MG63 (cell line): ENCODE data around the gene ASCC3. TPM values are rescaled to one million over a fixed set of nuclear protein-coding genes. Genes with fewer than 3 reads are reported as not detected.

Experiments
- DNase-seq: peaks from one replicate; pipeline ENCODE4 v3.0.0-alpha.2; 2020
- H3K27me3 ChIP-seq: fragments of 250-450 bp; sonication (Bioruptor Pico); 2 replicates; pipeline ENCODE4 v1.5.1; 2020; ENCODE audit warnings: mild to moderate bottlenecking, moderate library complexity
- H3K36me3 ChIP-seq: fragments of 250-450 bp; sonication (Bioruptor Pico); 2 replicates; pipeline ENCODE4 v1.5.1; 2020; ENCODE audit warnings: mild to moderate bottlenecking, moderate library complexity
- H3K4me3 ChIP-seq: fragments of 250-450 bp; sonication (Bioruptor Pico); 2 replicates; pipeline ENCODE4 v1.5.1; 2020; ENCODE audit warnings: mild to moderate bottlenecking, moderate library complexity
- H3K9me3 ChIP-seq: fragments of 250-450 bp; sonication (Bioruptor Pico); 2 replicates; pipeline ENCODE4 v1.5.1; 2020; ENCODE audit warnings: mild to moderate bottlenecking, moderate library complexity
- total RNA-seq: library from RNA; depleted of rRNA; stranded (reverse); fragments of >200 nt; shearing (Covaris generic); gene quantifications from 2 replicates; pipeline ENCODE4 v1.2.3, GENCODE V29; 2014; ENCODE audit warnings: low replicate concordance

Gene ASCC3
- total RNA-seq, 1 experiment from 2014 or later, result 19.0 TPM

- Histone ChIP-seq H3K27me3 (no peaks in the 10 kb centered on the region), H3K4me3 (no peak overlapping the region), H3K9me3 (no peaks in the 10 kb centered on the region), H3K36me3 (no peaks in the 10 kb centered on the region)
- no peak for DNase-seq
These were observed 326.9 kb downstream of the ASCC3 start for GRCh38 chr6:100554228-100554627.

- H3K36me3 ChIP-seq, result no peaks in the 10 kb centered on the region
- H3K27me3 ChIP-seq, result no peaks in the 10 kb centered on the region
- DNase-seq, result no peak
- H3K9me3 ChIP-seq, result no peaks in the 10 kb centered on the region
- H3K4me3 ChIP-seq, result no peak overlapping the region
These were observed 327.9 kb downstream of the ASCC3 start for GRCh38 chr6:100553243-100553642.

DNA sequence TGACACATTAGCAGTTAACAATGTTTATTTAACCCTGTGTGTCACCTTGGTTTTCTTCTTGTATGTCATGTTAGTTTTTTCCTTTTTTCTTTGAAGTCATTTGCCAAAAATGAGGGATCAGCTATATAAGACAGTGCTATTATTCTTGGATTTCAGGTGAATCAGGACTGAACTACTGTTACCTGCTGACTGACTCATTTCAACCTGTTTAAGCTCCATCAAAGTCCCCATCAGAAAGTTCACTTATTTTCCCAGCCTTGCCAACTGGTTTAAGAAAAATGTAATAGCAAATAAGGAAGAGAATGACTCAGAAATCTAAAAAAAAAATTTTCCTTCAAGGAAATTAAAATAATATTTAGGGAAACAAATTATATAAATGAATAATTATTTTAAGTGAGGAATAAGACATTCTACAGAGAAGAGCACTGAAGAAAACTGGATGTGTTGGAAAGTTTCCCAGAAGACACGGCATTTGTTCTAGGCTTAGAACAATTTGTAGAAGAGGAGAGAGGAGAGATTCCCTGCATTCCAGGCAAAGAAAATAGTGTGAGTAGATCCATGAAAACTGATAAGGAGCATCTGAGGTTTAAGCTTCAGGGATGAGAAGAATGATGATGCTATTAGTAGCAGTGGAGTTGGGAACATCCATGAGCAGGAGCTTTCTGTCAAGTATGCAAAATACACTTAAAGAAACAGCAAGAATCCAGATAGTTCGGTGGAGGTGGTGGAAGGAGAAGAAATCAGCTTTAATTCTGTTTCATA is 331.5 kb downstream of the ASCC3 start:
- Histone ChIP-seq H3K27me3 (no peaks in the 10 kb centered on the region), H3K4me3 (no peak overlapping the region), H3K9me3 (no peaks in the 10 kb centered on the region), H3K36me3 (no peaks in the 10 kb centered on the region)
- no peak for DNase-seq

DNA sequence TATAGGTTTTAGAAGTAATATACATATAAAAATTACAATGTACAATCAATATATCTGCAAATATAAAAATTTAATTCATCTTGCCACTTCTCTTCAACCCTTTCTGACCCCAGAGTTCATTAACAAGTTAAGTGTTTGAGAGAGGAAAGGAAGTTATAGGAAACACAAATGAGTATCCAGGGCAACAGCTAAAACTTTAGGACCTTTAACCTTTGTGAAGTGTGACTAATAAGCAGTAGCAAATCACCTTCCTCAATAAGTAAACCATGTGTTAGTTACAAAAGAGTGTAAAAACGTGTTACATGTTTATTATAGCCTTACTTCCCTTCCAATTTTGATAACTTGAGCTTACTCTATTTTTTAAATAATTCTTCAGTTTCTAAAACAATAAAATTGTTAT is 343.0 kb downstream of the ASCC3 start:
- peaks cover 11% of the 10 kb centered on the region for H3K36me3 ChIP-seq

DNA sequence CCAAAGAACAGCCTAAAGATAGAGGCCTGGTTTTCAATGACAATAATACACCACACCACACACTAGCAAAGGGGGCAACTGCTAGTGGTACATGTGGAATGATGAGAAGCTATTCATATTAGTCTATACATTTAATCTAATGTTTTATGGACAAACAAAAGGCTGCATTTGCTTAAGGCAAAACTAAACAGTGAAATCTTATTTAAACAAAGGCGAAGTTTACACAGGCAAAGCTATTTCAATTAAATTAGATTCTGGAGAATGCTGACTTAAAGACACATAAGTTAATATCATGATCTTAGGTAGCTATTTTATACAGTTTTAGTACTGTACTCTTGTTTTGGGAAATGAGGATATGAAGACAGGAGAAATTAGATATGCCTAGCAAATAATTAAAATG is 362.5 kb downstream of the ASCC3 start:
- Histone ChIP-seq H3K9me3 (no peaks in the 10 kb centered on the region), H3K4me3 (no peak overlapping the region), H3K36me3 (peaks cover 2% of the 10 kb centered on the region), H3K27me3 (no peaks in the 10 kb centered on the region)
- no peak for DNase-seq

More for the DNA sequence above, 343.0 kb downstream of the ASCC3 start:
- H3K4me3 ChIP-seq, result no peak overlapping the region
- DNase-seq, result no peak
- H3K27me3 ChIP-seq, result no peaks in the 10 kb centered on the region
- no peaks in the 10 kb centered on the region for H3K9me3 ChIP-seq

- H3K4me3 ChIP-seq, result no peak overlapping the region
- H3K36me3 ChIP-seq, result peaks cover 3% of the 10 kb centered on the region
- no peaks in the 10 kb centered on the region for H3K9me3 ChIP-seq
- H3K27me3 ChIP-seq, result no peaks in the 10 kb centered on the region
- no peak for DNase-seq
These were observed 363.5 kb downstream of the ASCC3 start for GRCh38 chr6:100517633-100518032.

DNA sequence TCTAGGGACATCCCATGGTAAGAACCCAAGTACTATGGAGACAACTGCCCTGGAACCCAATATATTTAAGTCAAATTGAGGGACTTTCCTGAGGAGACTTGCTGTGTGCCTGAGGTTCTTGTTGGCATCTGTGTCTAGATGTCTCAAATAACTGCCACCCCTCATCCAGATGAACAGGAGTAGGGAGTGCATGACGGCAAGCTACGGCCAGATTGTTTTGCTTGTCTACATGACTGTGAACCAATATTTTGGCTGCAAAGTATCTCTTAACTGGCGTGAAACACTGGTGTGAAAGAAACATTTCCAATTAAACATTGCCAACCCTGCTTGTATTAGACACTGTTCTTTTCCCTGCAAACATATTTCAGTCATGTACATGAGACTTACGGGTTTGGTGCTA is 364.0 kb downstream of the ASCC3 start:
- Histone ChIP-seq H3K9me3 (no peaks in the 10 kb centered on the region), H3K27me3 (no peaks in the 10 kb centered on the region), H3K36me3 (peaks cover 6% of the 10 kb centered on the region), H3K4me3 (no peak overlapping the region)
- DNase-seq, result no peak

- Histone ChIP-seq H3K9me3 (no peaks in the 10 kb centered on the region), H3K36me3 (peaks cover 13% of the 10 kb centered on the region), H3K27me3 (no peaks in the 10 kb centered on the region), H3K4me3 (no peak overlapping the region)
- no peak for DNase-seq
These were observed 366.5 kb downstream of the ASCC3 start for GRCh38 chr6:100514660-100515059.

DNA sequence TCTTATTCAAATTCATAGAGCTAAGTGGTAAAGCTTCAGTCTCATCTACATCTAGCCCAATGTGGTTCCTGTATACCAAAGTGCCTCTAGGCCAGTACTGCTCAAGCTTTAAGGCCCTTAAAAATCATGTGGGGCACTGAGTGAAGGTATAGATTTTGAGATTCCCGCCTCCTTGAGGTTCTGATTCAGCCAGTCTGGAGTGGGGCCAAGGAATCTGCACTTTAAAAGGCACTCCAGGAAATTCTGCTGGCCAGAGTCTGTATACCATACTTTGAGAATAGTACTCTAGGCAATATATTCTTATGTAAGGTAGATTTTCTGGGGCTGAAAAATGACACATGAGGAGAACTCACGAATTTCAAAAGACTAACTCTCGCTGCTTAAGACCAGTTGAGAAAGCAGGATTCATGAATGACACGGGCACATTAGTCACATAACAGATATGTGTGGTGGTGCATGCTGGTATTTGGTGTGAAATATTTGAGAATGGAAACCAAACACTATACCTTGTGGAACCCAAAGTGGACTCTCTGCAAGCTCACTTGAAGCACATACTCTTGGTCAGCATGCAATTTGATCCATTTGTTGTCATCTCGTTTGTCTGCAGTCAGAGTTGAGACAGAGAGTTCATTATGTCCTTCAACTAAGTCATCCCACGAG is 368.8 kb downstream of the ASCC3 start:
- Histone ChIP-seq H3K27me3 (no peaks in the 10 kb centered on the region), H3K36me3 (peaks cover 32% of the 10 kb centered on the region), H3K9me3 (no peaks in the 10 kb centered on the region), H3K4me3 (no peak overlapping the region)
- peak; percentile 25 for DNase-seq

DNA sequence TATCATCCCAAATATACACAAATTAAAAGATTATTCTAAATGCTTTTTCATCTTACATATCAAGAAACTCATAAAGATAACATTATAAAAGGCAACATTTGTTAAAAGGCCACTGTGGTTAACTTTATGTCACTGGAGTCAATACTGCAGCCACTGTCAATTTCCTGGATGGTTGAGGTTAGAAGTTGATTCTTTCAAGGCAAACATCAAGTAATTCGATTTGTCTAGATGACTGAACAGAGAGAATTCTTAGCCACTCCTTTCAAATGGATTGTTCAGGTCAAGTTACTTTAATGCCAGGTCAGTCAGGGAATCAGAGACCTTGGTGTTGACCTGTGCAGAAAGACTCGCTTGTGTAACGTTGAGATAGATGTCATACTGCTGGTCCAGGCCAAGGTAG is 372.0 kb downstream of the ASCC3 start:
- H3K9me3 ChIP-seq, result no peaks in the 10 kb centered on the region
- no peaks in the 10 kb centered on the region for H3K27me3 ChIP-seq
- no peak for DNase-seq
- no peak overlapping the region for H3K4me3 ChIP-seq
- peaks cover 35% of the 10 kb centered on the region for H3K36me3 ChIP-seq

DNA sequence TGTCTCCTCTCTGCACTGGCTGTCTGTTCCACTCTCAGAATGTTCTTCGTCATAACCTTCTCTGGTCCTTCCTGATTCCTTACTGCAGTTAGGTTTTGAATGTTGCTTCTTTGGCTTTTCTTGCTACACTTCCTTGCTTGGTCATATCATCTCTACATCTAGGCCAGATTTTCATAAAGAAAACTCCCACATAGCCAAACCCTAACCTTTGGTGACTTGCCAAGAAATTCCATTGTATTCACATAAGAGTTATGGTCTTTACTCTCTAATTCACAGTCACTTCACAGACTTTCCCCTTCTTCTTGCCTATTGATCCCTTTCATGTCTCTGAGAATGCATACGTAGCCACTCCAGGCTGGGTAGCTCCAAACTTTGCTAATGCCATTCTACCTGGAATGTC is 374.5 kb downstream of the ASCC3 start:
- H3K4me3 ChIP-seq, result no peak overlapping the region
- DNase-seq, result no peak
- H3K9me3 ChIP-seq, result no peaks in the 10 kb centered on the region
- peaks cover 33% of the 10 kb centered on the region for H3K36me3 ChIP-seq
- H3K27me3 ChIP-seq, result no peaks in the 10 kb centered on the region

DNA sequence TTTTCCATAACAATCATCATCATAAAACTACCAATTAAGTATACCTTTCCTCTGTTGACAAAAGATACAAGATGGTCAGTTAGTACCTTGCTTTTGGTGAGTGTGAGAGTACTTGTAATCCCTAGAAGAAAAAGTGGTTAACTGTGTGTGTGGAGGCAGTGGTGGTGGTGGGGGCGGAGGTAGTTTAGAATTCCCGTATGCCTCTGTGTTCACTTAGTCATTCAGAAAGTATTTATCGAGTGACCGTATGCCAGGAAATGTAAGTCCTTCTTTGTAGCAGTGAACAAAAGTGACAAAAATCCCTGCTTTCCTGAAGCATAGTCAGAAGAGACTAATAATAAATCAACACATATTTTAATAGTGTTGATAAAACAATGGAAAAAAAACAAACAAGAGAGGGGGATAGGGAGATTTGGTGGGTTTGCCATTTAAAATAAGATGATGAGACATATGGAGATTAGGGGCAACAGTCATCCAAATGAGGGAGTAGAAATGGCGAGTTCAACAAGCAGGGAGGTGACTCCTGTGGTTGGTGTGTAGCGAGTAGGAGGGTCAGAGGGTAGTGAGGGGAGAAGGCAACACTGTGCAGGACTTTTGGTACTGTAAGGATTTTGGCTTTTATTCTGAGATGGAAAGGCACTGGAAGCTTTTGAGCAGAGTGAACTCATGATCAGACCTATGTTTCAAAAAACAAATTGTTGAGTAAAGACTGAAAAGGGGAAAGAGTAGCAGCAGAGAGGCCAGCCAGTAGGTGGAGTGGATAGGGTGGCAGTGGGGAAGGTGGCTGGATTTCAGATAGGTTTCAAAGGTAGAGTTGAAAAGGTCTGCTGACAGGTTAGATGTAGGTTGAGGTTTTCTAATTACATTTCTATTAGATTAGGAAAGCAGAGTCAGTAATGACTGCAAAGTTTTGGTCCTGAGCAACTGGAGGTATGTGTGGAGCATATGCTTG is 376.1 kb downstream of the ASCC3 start:
- peak; percentile 80 for DNase-seq
- H3K4me3 ChIP-seq, result no peak overlapping the region
- H3K27me3 ChIP-seq, result no peaks in the 10 kb centered on the region
- H3K36me3 ChIP-seq, result peaks cover 32% of the 10 kb centered on the region
- H3K9me3 ChIP-seq, result peaks cover 2% of the 10 kb centered on the region; the same call in 1 of the 2 replicates

GRCh38 chr6:100503043-100503705 is 378.0 kb downstream of the ASCC3 start:
- Histone ChIP-seq H3K4me3 (no peak overlapping the region), H3K9me3 (peaks cover 2% of the 10 kb centered on the region; the same call in 1 of the 2 replicates), H3K27me3 (no peaks in the 10 kb centered on the region), H3K36me3 (peaks cover 16% of the 10 kb centered on the region)
- no peak for DNase-seq

DNA sequence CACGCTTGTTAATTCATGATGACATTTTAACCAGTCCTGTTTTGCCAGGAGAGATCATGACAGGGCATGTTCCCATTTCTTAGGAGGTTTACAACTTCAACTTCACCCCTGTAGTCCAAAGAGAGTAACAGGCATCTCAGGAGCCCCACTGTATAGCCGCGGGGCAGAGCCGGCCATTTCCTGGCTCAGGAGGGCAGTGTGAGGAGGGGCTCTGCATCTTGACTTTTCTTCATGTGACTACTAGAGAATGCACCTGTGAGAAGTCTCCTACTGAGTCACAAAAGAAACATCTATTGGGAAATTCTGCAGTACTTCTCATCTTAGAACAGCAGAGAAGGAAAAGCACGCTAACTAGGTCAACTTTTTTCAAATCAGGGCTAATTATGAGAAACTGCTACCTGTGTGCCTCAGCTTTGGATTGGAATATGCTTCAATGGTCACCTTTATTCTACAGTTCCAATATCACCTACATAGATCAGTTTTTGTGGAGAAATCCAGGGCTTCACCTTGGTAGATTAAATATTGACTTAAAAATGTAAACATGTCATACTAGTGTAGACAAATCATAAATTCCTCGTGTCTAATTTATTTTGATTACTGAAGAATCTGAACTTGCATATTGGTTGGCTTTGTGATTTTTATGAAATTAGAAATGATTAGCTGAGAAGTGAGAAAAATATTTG is 387.8 kb downstream of the ASCC3 start:
- no peak for DNase-seq
- no peaks in the 10 kb centered on the region for H3K36me3 ChIP-seq
- H3K27me3 ChIP-seq, result no peaks in the 10 kb centered on the region
- H3K9me3 ChIP-seq, result no peaks in the 10 kb centered on the region
- no peak overlapping the region for H3K4me3 ChIP-seq

GRCh38 chr6:100491952-100492670 is 389.0 kb downstream of the ASCC3 start:
- no peaks in the 10 kb centered on the region for H3K9me3 ChIP-seq
- H3K4me3 ChIP-seq, result no peak overlapping the region
- no peaks in the 10 kb centered on the region for H3K27me3 ChIP-seq
- DNase-seq, result no peak
- no peaks in the 10 kb centered on the region for H3K36me3 ChIP-seq
